Fibroblast of the aortic adventitia (primary cell): ENCODE results near the gene EFCAB14. TPM values are rescaled to one million over a fixed set of nuclear protein-coding genes. Genes with fewer than 3 reads are reported as not detected.
A peak's percentile ranks its signal among the peaks of the same experiment; 100 is the strongest.
"Not testable (repeated sequence)": the region's sequence is repeated elsewhere in the genome, so short reads cannot be mapped to it uniquely, and the experiment has no call there.

ENCODE experiments used
- DNase-seq: peaks from one replicate; pipeline ENCODE4 v3.0.0-alpha.2; 2010; ENCODE audit warnings: low read depth
- H3K4me3 ChIP-seq: 2 replicates; pipeline ENCODE4 v1.5.1; 2011; ENCODE audit warnings: low read depth, mild to moderate bottlenecking, control low read depth, low read length, moderate library complexity
- CTCF ChIP-seq: IDR thresholded peaks from 2 replicates; pipeline ENCODE4 v1.5.1; 2011; ENCODE audit warnings: mild to moderate bottlenecking, low read length, control low read depth, inconsistent platforms; ENCODE audit not compliant: insufficient read depth
- total RNA-seq: library from RNA; depleted of rRNA; stranded (reverse); fragments of >200 nt; gene quantifications from 2 replicates; pipeline ENCODE4 v1.2.3, GENCODE V29; 2012; ENCODE audit warnings: low replicate concordance

The EFCAB14 gene
- total RNA-seq, 1 donor: 70.3 TPM

GRCh38 chr1:46757956-46758528, 39.1 kb upstream of the EFCAB14 start:
- no peak overlapping the region for H3K4me3 ChIP-seq
- DNase-seq: no peak
- no peak for TF ChIP-seq CTCF

- H3K4me3 ChIP-seq: no peak overlapping the region
- TF ChIP-seq CTCF: no peak
- peak; percentile 12 for DNase-seq
These were observed 38.5 kb upstream of the EFCAB14 start for GRCh38 chr1:46757247-46757955.

GRCh38 chr1:46755121-46755520, 36.2 kb upstream of the EFCAB14 start:
- DNase-seq: no peak
- H3K4me3 ChIP-seq: no peak overlapping the region
- no peak for TF ChIP-seq CTCF

GRCh38 chr1:46754707-46755106, 35.8 kb upstream of the EFCAB14 start:
- not testable (repeated sequence) for H3K4me3 ChIP-seq, DNase-seq

GRCh38 chr1:46753985-46754384, 35.1 kb upstream of the EFCAB14 start:
- no peak overlapping the region for H3K4me3 ChIP-seq
- TF ChIP-seq CTCF: no peak
- no peak for DNase-seq

- H3K4me3 ChIP-seq: no peak overlapping the region
- DNase-seq: peak; percentile 26
These were observed 31.0 kb upstream of the EFCAB14 start for GRCh38 chr1:46749921-46750404.

More at GRCh38 chr1:46749921-46750404, 31.0 kb upstream of the EFCAB14 start:
- TF ChIP-seq CTCF: no peak
